ENCODE data around the gene GAPDH. TPM values are rescaled to one million over a fixed set of nuclear protein-coding genes. Genes with fewer than 3 reads are reported as not detected.
"Not testable (repeated sequence)": the region's sequence is repeated elsewhere in the genome, so short reads cannot be mapped to it uniquely, and the experiment has no call there.

Gene GAPDH
- total RNA-seq, 1 experiment from 2014 or later = 4,097 TPM

GRCh38 chr12:6556857-6557256 lies 22.5 kb downstream of the GAPDH start:
- no peak for TF ChIP-seq CTCF (IDR thresholded peaks at IDR 0.05; ENCODE audit: unreplicated experiment)
- Mint-ChIP-seq H3K27ac (ENCODE audit: low read depth, unreplicated experiment) (no peak overlapping the region), H3K4me3 (ENCODE audit: unreplicated experiment) (no peak overlapping the region), H3K27me3 (ENCODE audit: insufficient read depth, unreplicated experiment) (no peaks in the 10 kb centered on the region), H3K9me3 (ENCODE audit: unreplicated experiment) (no peaks in the 10 kb centered on the region), H3K4me1 (ENCODE audit: insufficient read depth, unreplicated experiment) (peaks cover 27% of the 10 kb centered on the region), H3K36me3 (ENCODE audit: insufficient read depth, unreplicated experiment) (peaks cover 55% of the 10 kb centered on the region)
- POLR2A ChIA-PET = interaction anchor here (1.9 to 3.9 kb wide), 3 partner anchors 11 to 21 kb away, joined by 8 to 16 read pairs (median 11); partner anchors contain the start of gene NOP2
- no peak for DNase-seq (ENCODE audit: unreplicated experiment)
- CTCF ChIA-PET = interaction anchor here (0.6 to 3.7 kb wide), 11 partner anchors 11 to 133 kb away, joined by 3 to 34 read pairs (median 5); partner anchors contain the start of genes GAPDH and NOP2
- BruUV-seq (replicated peaks) = no TSS peak
- intact Hi-C loops (cut with micrococcal nuclease) = no loop called here

- not testable (repeated sequence) for H3K9me3 Mint-ChIP-seq (ENCODE audit: unreplicated experiment); BruUV-seq (replicated peaks); H3K4me3 Mint-ChIP-seq (ENCODE audit: unreplicated experiment); H3K27me3 Mint-ChIP-seq (ENCODE audit: insufficient read depth, unreplicated experiment); H3K27ac Mint-ChIP-seq (ENCODE audit: low read depth, unreplicated experiment)
- peak; percentile 78 for DNase-seq (ENCODE audit: unreplicated experiment)
- H3K4me1 Mint-ChIP-seq (ENCODE audit: insufficient read depth, unreplicated experiment) = peaks cover 13% of the 10 kb centered on the region
- intact Hi-C loops (cut with micrococcal nuclease) = loop anchor here (2.0 kb wide), 1 partner anchor 135 kb away; no protein-coding TSS in a partner anchor
- peaks cover 65% of the 10 kb centered on the region for H3K36me3 Mint-ChIP-seq (ENCODE audit: insufficient read depth, unreplicated experiment)
- TF ChIP-seq CTCF (IDR thresholded peaks at IDR 0.05; ENCODE audit: unreplicated experiment) = peak; percentile 33
- ChIA-PET CTCF (interaction anchor here (0.5 to 3.7 kb wide), 20 partner anchors 9 to 520 kb away, joined by 3 to 34 read pairs (median 4); partner anchors contain the start of genes GAPDH and NOP2), POLR2A (interaction anchor here (0.5 to 3.9 kb wide), 7 partner anchors 9 to 134 kb away, joined by 3 to 16 read pairs (median 4); partner anchors contain the start of gene NOP2)
These were observed 23.9 kb downstream of the GAPDH start for GRCh38 chr12:6558014-6558760.

GRCh38 chr12:6559500-6559899 lies 25.2 kb downstream of the GAPDH start:
- H3K27me3 Mint-ChIP-seq (ENCODE audit: insufficient read depth, unreplicated experiment) = no peaks in the 10 kb centered on the region
- no peak for DNase-seq (ENCODE audit: unreplicated experiment)
- BruUV-seq (replicated peaks) = no TSS peak
- no peaks in the 10 kb centered on the region for H3K9me3 Mint-ChIP-seq (ENCODE audit: unreplicated experiment)
- no peak for TF ChIP-seq CTCF (IDR thresholded peaks at IDR 0.05; ENCODE audit: unreplicated experiment)
- peaks cover 78% of the 10 kb centered on the region for H3K36me3 Mint-ChIP-seq (ENCODE audit: insufficient read depth, unreplicated experiment)
- CTCF ChIA-PET = interaction anchor here (0.6 to 3.7 kb wide), 10 partner anchors 8 to 331 kb away, joined by 3 to 34 read pairs (median 5); partner anchors contain the start of gene GAPDH
- POLR2A ChIA-PET = interaction anchor here (0.7 to 3.9 kb wide), 5 partner anchors 8 to 47 kb away, joined by 3 to 16 read pairs (median 3); partner anchors contain the start of gene NOP2
- H3K27ac Mint-ChIP-seq (ENCODE audit: low read depth, unreplicated experiment) = no peak overlapping the region
- H3K4me1 Mint-ChIP-seq (ENCODE audit: insufficient read depth, unreplicated experiment) = peaks cover 7% of the 10 kb centered on the region
- intact Hi-C loops (cut with micrococcal nuclease) = loop anchor here (2.0 kb wide), 1 partner anchor 137 kb away; no protein-coding TSS in a partner anchor
- no peak overlapping the region for H3K4me3 Mint-ChIP-seq (ENCODE audit: unreplicated experiment)

- POLR2A ChIA-PET = no interaction called here
- Mint-ChIP-seq H3K27ac (ENCODE audit: low read depth, unreplicated experiment) (no peak overlapping the region), H3K4me3 (ENCODE audit: unreplicated experiment) (no peak overlapping the region), H3K36me3 (ENCODE audit: insufficient read depth, unreplicated experiment) (peaks cover 89% of the 10 kb centered on the region), H3K9me3 (ENCODE audit: unreplicated experiment) (no peaks in the 10 kb centered on the region), H3K27me3 (ENCODE audit: insufficient read depth, unreplicated experiment) (no peaks in the 10 kb centered on the region), H3K4me1 (ENCODE audit: insufficient read depth, unreplicated experiment) (no peaks in the 10 kb centered on the region)
- no TSS peak for BruUV-seq (replicated peaks)
- no peak for TF ChIP-seq CTCF (IDR thresholded peaks at IDR 0.05; ENCODE audit: unreplicated experiment)
- intact Hi-C loops (cut with micrococcal nuclease) = loop anchor here (5.0 kb wide), 1 partner anchor 137 kb away; no protein-coding TSS in a partner anchor
- DNase-seq (ENCODE audit: unreplicated experiment) = no peak
- CTCF ChIA-PET = interaction anchor here (0.6 to 2.0 kb wide), 7 partner anchors 9 to 218 kb away, joined by 3 to 9 read pairs (median 5); no protein-coding TSS in a partner anchor
These were observed 26.3 kb downstream of the GAPDH start for GRCh38 chr12:6560501-6561205.
